Mucosa of descending colon (tissue), 3 donors: ENCODE results near the gene CYTH1. TPM values are rescaled to one million over a fixed set of nuclear protein-coding genes. Genes with fewer than 3 reads are reported as not detected.

Source experiments
- ATAC-seq: fragments of 200-7000 bp; cut with Tn5 transposase; one replicate; pipeline ENCODE4 v1.9.1; 2020; ENCODE audit warnings: mild to moderate bottlenecking, moderate library complexity
- DNase-seq, 3 donors: peaks; one replicate each; pipeline ENCODE4 v3.0.0-alpha.2; 2020
- H3K36me3 ChIP-seq: fragments of 200-600 bp; one replicate; pipeline ENCODE4 v1.8.0; 2021; ENCODE audit warnings: low read depth, mild to moderate bottlenecking
- H3K4me1 ChIP-seq: fragments of 200-600 bp; one replicate; pipeline ENCODE4 v1.8.0; 2021; ENCODE audit warnings: low read depth, mild to moderate bottlenecking
- H3K4me3 ChIP-seq: fragments of 200-600 bp; one replicate; pipeline ENCODE4 v1.8.0; 2021; ENCODE audit warnings: mild to moderate bottlenecking
- H3K9me3 ChIP-seq: fragments of 200-600 bp; one replicate; pipeline ENCODE4 v1.8.0; 2021; ENCODE audit warnings: mild to moderate bottlenecking
- intact Hi-C, 2 donors: fragments of 100-400 bp; cut with DNase I in 1 of 2; cut with micrococcal nuclease in 1 of 2; formaldehyde crosslinking; loops; one replicate each; pipeline versions ENCODE4 v1.11.0 to v1.11.1; 2022; cut with DNase I, micrococcal nuclease
- total RNA-seq, 3 donors: library from RNA; stranded (reverse); fragmentation: NEBNext Ultra II Directional in 2 of 3; extraction: Animal tissue kit (Norgen Biotek cat#: 25700) in 2 of 3; gene quantifications; one replicate each; pipeline versions ENCODE4 v1.2.1 to v1.2.4, GENCODE V29; 2021 to 2023
- TF ChIP-seq, protein P1 (sequence below): fragments of 200-600 bp; IDR thresholded peaks from one replicate; pipeline ENCODE4 v1.8.0; 2022; ENCODE audit warnings: antibody characterized with exemption, mild to moderate bottlenecking
- donor health status: DM: no; HTN: no; CAD: no; lungs with moderate emphysema.
- donor health status: DM: no; HTN: no; CAD: no.
- donor health status: DM: no; HTN: yes; CAD: no.

The CYTH1 gene
- total RNA-seq, 3 donors from 2014 or later: 60.3 to 99.4 (median 91.6) TPM

DNA sequence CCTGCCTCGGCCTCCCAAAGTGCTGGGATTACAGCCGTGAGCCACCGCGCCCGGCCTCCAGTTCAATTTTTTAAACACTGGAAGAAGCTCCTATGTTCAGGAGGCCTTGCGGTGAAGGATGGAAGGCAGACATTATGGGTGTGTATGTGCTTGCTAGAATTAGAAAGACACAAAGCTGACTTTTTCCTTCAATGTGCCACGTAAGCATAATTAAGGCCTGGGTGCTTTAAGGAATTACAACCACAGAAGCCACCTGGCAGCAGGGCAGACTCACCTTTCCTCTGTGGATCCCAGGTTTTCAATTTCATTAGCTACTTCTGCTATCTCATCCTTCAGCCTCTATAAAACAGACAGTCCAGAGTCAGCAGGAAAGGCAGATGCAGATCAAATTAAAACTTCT lies 74.2 kb downstream of the CYTH1 start:
- H3K4me3 ChIP-seq: no peak overlapping the region

DNA sequence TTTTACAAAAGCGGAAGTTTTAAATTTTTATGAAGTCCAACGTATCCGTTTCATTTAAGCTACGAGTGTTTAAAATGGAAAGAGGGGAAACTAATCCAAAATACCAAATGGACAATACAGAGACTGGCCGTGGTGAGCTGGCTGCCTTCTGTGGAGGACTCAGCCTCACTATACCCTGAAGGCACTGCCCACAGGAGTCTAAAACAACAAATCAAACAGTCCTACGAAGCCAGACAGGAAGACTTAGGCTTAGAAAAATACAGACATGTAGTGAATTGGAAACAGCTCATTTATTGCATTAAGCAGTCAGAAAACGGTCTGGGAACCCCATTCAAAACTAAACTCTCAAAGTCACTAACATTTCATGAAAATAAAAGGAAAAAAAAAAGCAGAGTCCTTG lies 75.1 kb downstream of the CYTH1 start:
- TF ChIP-seq, protein P1, sequence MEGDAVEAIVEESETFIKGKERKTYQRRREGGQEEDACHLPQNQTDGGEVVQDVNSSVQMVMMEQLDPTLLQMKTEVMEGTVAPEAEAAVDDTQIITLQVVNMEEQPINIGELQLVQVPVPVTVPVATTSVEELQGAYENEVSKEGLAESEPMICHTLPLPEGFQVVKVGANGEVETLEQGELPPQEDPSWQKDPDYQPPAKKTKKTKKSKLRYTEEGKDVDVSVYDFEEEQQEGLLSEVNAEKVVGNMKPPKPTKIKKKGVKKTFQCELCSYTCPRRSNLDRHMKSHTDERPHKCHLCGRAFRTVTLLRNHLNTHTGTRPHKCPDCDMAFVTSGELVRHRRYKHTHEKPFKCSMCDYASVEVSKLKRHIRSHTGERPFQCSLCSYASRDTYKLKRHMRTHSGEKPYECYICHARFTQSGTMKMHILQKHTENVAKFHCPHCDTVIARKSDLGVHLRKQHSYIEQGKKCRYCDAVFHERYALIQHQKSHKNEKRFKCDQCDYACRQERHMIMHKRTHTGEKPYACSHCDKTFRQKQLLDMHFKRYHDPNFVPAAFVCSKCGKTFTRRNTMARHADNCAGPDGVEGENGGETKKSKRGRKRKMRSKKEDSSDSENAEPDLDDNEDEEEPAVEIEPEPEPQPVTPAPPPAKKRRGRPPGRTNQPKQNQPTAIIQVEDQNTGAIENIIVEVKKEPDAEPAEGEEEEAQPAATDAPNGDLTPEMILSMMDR: no peak
- no peak overlapping the region for H3K4me3 ChIP-seq
- intact Hi-C loops: loop anchor here in 1 of 2 donors (5.0 kb wide), 1 partner anchor 210 kb away; no protein-coding TSS in a partner anchor
- no peaks in the 10 kb centered on the region for H3K9me3 ChIP-seq
- DNase-seq (no peak), ATAC-seq (no peak)
- peaks cover 5% of the 10 kb centered on the region for H3K4me1 ChIP-seq
- H3K36me3 ChIP-seq: no peaks in the 10 kb centered on the region

More for the DNA sequence above, 74.2 kb downstream of the CYTH1 start:
- ATAC-seq (no peak), DNase-seq (no peak)
- Histone ChIP-seq H3K9me3 (no peaks in the 10 kb centered on the region), H3K36me3 (no peaks in the 10 kb centered on the region), H3K4me1 (peaks cover 5% of the 10 kb centered on the region)
- intact Hi-C loops: loop anchor here in 1 of 2 donors (5.0 kb wide), 1 partner anchor 211 kb away; no protein-coding TSS in a partner anchor
- TF ChIP-seq, protein P1: no peak

DNA sequence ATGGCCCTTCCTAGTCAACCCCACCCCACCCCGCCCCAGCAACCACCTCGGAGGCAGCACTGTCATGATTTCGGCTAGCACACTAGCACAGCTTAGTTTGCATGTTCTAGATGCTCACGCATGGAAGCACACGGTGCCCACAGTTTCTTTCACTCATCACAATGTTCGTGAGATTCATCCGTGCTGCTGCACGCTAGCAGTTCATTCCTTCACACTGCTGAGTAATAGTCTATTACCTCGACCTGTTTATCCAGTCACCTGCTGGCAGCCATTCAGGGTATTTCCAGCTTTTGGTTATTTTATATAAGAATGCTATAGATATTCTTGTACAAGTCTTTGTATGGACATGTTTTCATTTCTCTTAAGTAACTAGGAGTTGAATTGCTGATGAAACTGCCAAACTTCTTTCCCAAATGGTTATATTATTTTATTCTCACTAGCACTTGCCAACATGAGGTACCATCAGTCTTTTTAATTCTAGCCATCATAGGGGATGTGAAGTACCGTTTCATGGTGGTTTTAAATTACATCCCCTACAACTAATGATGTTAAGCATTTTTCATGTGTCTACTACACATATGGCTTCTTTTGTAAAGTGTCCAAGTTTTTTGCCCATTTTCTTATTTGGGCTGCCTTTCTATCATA lies 75.7 kb downstream of the CYTH1 start:
- TF ChIP-seq, protein P1: no peak
- Histone ChIP-seq H3K4me1 (peaks cover 5% of the 10 kb centered on the region), H3K9me3 (no peaks in the 10 kb centered on the region), H3K4me3 (no peak overlapping the region), H3K36me3 (no peaks in the 10 kb centered on the region)
- ATAC-seq: peak; percentile 26
- DNase-seq: no peak
- intact Hi-C loops: loop anchor here in 1 of 2 donors (5.0 kb wide), 1 partner anchor 209 kb away; no protein-coding TSS in a partner anchor

DNA sequence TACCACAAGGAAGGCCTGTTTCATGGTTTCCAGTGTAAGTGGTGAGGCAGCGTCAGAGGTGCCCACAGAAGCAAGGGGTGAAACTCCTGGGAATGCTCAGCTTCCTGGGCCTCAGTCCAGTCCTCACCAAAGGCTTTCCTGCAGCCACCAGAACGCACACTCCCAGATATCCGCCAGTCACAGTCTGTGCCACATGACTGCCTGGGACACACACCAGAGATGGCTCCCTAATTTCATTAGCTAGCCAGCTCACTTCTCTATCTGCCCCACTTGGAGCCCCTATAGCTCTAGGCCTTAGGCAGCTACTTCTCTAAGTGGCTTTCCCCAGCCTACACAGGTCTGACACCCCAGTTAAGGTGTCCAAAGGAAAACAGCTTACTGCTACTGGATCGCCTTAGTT lies 77.0 kb downstream of the CYTH1 start:
- Histone ChIP-seq H3K36me3 (no peaks in the 10 kb centered on the region), H3K4me3 (no peak overlapping the region), H3K4me1 (peaks cover 5% of the 10 kb centered on the region), H3K9me3 (no peaks in the 10 kb centered on the region)
- intact Hi-C loops: loop anchor here in 1 of 2 donors (5.0 kb wide), 1 partner anchor 208 kb away; no protein-coding TSS in a partner anchor
- DNase-seq: no peak
- TF ChIP-seq, protein P1: no peak
- no peak for ATAC-seq

DNA sequence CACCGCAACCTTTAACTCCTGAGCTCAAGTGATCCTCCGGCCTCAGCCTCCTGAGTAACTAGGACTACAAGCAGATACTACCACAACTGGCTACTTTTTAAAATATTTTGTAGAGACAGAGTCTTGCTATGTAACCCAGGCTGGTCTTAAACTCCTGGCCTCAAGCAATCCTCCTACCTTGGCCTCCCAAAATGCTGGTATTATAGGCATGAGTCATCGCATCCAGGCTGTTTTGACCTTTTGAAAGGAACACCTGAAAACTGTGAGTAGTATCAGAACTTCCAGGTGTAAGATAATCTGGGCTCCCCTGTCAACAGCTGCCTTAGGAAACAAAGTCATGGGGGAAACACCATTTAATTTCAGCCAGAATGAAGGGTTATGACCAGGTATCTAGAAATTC lies 77.5 kb downstream of the CYTH1 start:
- H3K4me3 ChIP-seq: no peak overlapping the region
- ATAC-seq (no peak), DNase-seq (no peak)
- H3K36me3 ChIP-seq: no peaks in the 10 kb centered on the region
- intact Hi-C loops: no loop called here
- H3K4me1 ChIP-seq: peaks cover 5% of the 10 kb centered on the region
- H3K9me3 ChIP-seq: no peaks in the 10 kb centered on the region
- TF ChIP-seq, protein P1: no peak
